Measurements from ENCODE around the gene PLOD3. TPM values are rescaled to one million over a fixed set of nuclear protein-coding genes. Genes with fewer than 3 reads are reported as not detected.
A peak's percentile ranks its signal among the peaks of the same experiment; 100 is the strongest.

The PLOD3 gene
- total RNA-seq, 1 experiment from 2014 or later, result 48.3 TPM

- H3K4me3 Mint-ChIP-seq, result peak overlapping the region; percentile 98
- H3K9me3 Mint-ChIP-seq, result no peaks in the 10 kb centered on the region
- DNase-seq (ENCODE audit: low spot score), result no peak
- ATAC-seq, result no peak
- ChIA-PET CTCF (interaction anchor here (0.6 to 3.6 kb wide), 12 partner anchors 10 to 322 kb away, joined by 3 to 64 read pairs (median 20); partner anchors contain the start of genes FIS1 and MOGAT3), POLR2A (interaction anchor here (1.1 to 1.6 kb wide), 3 partner anchors 15 to 147 kb away, joined by 3 to 4 read pairs (median 3); partner anchors contain the start of genes COL26A1 and MOGAT3)
- no peak overlapping the region for H3K27ac Mint-ChIP-seq
- no peak for TF ChIP-seq ZNF425 (CRISPR knock-in tag; conservative IDR thresholded peaks at IDR 0.05)
- TF ChIP-seq, protein P1, sequence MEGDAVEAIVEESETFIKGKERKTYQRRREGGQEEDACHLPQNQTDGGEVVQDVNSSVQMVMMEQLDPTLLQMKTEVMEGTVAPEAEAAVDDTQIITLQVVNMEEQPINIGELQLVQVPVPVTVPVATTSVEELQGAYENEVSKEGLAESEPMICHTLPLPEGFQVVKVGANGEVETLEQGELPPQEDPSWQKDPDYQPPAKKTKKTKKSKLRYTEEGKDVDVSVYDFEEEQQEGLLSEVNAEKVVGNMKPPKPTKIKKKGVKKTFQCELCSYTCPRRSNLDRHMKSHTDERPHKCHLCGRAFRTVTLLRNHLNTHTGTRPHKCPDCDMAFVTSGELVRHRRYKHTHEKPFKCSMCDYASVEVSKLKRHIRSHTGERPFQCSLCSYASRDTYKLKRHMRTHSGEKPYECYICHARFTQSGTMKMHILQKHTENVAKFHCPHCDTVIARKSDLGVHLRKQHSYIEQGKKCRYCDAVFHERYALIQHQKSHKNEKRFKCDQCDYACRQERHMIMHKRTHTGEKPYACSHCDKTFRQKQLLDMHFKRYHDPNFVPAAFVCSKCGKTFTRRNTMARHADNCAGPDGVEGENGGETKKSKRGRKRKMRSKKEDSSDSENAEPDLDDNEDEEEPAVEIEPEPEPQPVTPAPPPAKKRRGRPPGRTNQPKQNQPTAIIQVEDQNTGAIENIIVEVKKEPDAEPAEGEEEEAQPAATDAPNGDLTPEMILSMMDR (IDR thresholded peaks at IDR 0.05), result no peak
- TF ChIP-seq, protein P2, sequence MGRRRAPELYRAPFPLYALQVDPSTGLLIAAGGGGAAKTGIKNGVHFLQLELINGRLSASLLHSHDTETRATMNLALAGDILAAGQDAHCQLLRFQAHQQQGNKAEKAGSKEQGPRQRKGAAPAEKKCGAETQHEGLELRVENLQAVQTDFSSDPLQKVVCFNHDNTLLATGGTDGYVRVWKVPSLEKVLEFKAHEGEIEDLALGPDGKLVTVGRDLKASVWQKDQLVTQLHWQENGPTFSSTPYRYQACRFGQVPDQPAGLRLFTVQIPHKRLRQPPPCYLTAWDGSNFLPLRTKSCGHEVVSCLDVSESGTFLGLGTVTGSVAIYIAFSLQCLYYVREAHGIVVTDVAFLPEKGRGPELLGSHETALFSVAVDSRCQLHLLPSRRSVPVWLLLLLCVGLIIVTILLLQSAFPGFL (CRISPR knock-in tag; IDR thresholded peaks at IDR 0.05; ENCODE audit: borderline replicate concordance), result no peak
- H3K36me3 Mint-ChIP-seq, result no peaks in the 10 kb centered on the region; the same call in 1 of the 2 replicates
- H3K27me3 Mint-ChIP-seq (ENCODE audit: low read depth), result no peaks in the 10 kb centered on the region
- H3K4me1 Mint-ChIP-seq, result peaks cover 18% of the 10 kb centered on the region
Measured at GRCh38 chr7:101216001-101216859, 1.2 kb downstream of the PLOD3 start.

DNA sequence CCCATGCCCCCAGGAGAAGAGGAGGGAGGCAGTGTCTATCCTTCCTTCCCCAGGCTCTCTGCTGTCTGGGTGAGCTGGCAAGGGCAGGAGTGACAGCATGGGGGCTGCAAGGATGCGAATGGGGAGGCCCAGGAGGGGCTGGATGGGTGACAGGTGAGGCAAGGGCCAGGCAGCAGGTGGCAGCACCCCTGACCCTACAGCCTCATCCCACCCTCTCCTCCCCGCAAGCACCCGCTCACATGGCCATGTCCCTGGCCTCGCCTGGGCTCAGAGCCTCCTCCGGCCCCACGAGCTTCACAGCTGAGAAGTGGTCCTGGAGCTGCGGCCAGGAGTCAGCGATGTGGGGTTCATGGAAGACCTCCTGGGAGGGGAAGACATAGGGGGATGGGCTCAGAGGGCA lies 5.4 kb downstream of the PLOD3 start:
- Mint-ChIP-seq H3K36me3 (peaks cover 3% of the 10 kb centered on the region; the same call in 1 of the 2 replicates), H3K27ac (no peak overlapping the region), H3K27me3 (ENCODE audit: low read depth) (no peaks in the 10 kb centered on the region), H3K4me3 (no peak overlapping the region), H3K4me1 (peaks cover 9% of the 10 kb centered on the region), H3K9me3 (no peaks in the 10 kb centered on the region)
- TF ChIP-seq PRRX2 (CRISPR knock-in tag; IDR thresholded peaks at IDR 0.05) (no peak), GABPB1 (CRISPR knock-in tag; IDR thresholded peaks at IDR 0.05) (no peak)
- DNase-seq (ENCODE audit: low spot score) (no peak), ATAC-seq (no peak)
- ChIA-PET CTCF (interaction anchor here (0.9 to 3.7 kb wide), 2 partner anchors 10 to 71 kb away, joined by 5 to 16 read pairs; no protein-coding TSS in a partner anchor), POLR2A (no interaction called here)

- H3K4me3 Mint-ChIP-seq, result no peak overlapping the region
- CTCF ChIA-PET, result interaction anchor here (0.9 to 3.7 kb wide), 2 partner anchors 10 to 71 kb away, joined by 5 to 16 read pairs; no protein-coding TSS in a partner anchor
- H3K27me3 Mint-ChIP-seq (ENCODE audit: low read depth), result no peaks in the 10 kb centered on the region
- H3K4me1 Mint-ChIP-seq, result peaks cover 6% of the 10 kb centered on the region
- ATAC-seq (no peak), DNase-seq (ENCODE audit: low spot score) (no peak)
- no peak overlapping the region for H3K27ac Mint-ChIP-seq
- peaks cover 3% of the 10 kb centered on the region; the same call in 1 of the 2 replicates for H3K36me3 Mint-ChIP-seq
- POLR2A ChIA-PET, result no interaction called here
- no peaks in the 10 kb centered on the region for H3K9me3 Mint-ChIP-seq
- no peak for TF ChIP-seq TP53 (CRISPR knock-in tag; IDR thresholded peaks at IDR 0.05)
- TF ChIP-seq NR2C2 (CRISPR knock-in tag; IDR thresholded peaks at IDR 0.05), result no peak
- TF ChIP-seq CREM (CRISPR knock-in tag; IDR thresholded peaks at IDR 0.05), result no peak
- no peak for TF ChIP-seq ZNF512 (CRISPR knock-in tag; IDR thresholded peaks at IDR 0.05; ENCODE audit: borderline replicate concordance)
- TF ChIP-seq ATF1 (CRISPR knock-in tag; IDR thresholded peaks at IDR 0.05), result no peak
- TF ChIP-seq, protein P1 (IDR thresholded peaks at IDR 0.05), result no peak
- TF ChIP-seq OVOL2 (CRISPR knock-in tag; IDR thresholded peaks at IDR 0.05; ENCODE audit: borderline replicate concordance), result no peak
- no peak for TF ChIP-seq ZNF263 (CRISPR knock-in tag; IDR thresholded peaks at IDR 0.05; ENCODE audit: low read depth)
- no peak for TF ChIP-seq ZNF532 (CRISPR knock-in tag; IDR thresholded peaks at IDR 0.05; ENCODE audit: borderline replicate concordance)
- no peak for TF ChIP-seq NFE2L1 (CRISPR knock-in tag; IDR thresholded peaks at IDR 0.05)
- TF ChIP-seq ZNF423 (CRISPR knock-in tag; IDR thresholded peaks at IDR 0.05), result no peak
- TF ChIP-seq PRRX2 (CRISPR knock-in tag; IDR thresholded peaks at IDR 0.05), result no peak
- no peak for TF ChIP-seq KAT7 (CRISPR knock-in tag; IDR thresholded peaks at IDR 0.05; ENCODE audit: borderline replicate concordance)
Measured at GRCh38 chr7:101211501-101211900, 5.9 kb downstream of the PLOD3 start.

All from WTC11 (cell line).